Gastrocnemius medialis (tissue), 4 donors: ENCODE results near the gene INPP4A. TPM values are rescaled to one million over a fixed set of nuclear protein-coding genes. Genes with fewer than 3 reads are reported as not detected.

Experiments used
- ATAC-seq, 2 donors: fragments of 150-250 bp; one replicate each; pipeline ENCODE4 v1.9.1; 2016
- DNase-seq, 2 donors: peaks; one replicate each; pipeline ENCODE4 v3.0.0-alpha.2; 2019
- H3K27ac ChIP-seq, 4 donors: fragments of 200-600 bp; sonication (generic); 1 replicate in 1 of 4; 2 replicates in 3 of 4; pipeline ENCODE4 v1.5.1; 2016 to 2018; ENCODE audit warnings: mild to moderate bottlenecking in 2 of 4, moderate library complexity in 1 of 4
- H3K27me3 ChIP-seq, 3 donors: fragments of 200-600 bp; sonication (generic) in 2 of 3; 1 replicate in 1 of 3; 2 replicates in 2 of 3; pipeline versions ENCODE4 v1.5.1 to v1.6.0; 2016 to 2019; ENCODE audit warnings: mild to moderate bottlenecking in 1 of 3, moderate library complexity in 1 of 3
- H3K36me3 ChIP-seq, 2 donors: fragments of 200-600 bp; sonication (generic) in 1 of 2; one replicate each; pipeline ENCODE4 v1.5.1; 2017 to 2018
- H3K4me1 ChIP-seq, 2 donors: fragments of 200-600 bp; sonication (generic) in 1 of 2; one replicate each; pipeline ENCODE4 v1.5.1; 2016 to 2017; ENCODE audit warnings: mild to moderate bottlenecking in 2 of 2
- H3K4me3 ChIP-seq, 4 donors: fragments of 200-600 bp; sonication (generic) in 3 of 4; 1 replicate in 1 of 4; 2 replicates in 3 of 4; pipeline ENCODE4 v1.5.1; 2016 to 2019; ENCODE audit warnings: mild to moderate bottlenecking in 2 of 4
- H3K9me3 ChIP-seq, 3 donors: fragments of 200-600 bp; sonication (generic) in 2 of 3; 1 replicate in 1 of 3; 2 replicates in 2 of 3; pipeline ENCODE4 v1.5.1; 2016 to 2019
- POLR2A ChIP-seq, 2 donors: fragments of 450-650 bp; IDR thresholded peaks; one replicate each; pipeline ENCODE4 v1.6.1; 2017; ENCODE audit warnings: antibody characterized with exemption in 2 of 2, mild to moderate bottlenecking in 2 of 2, moderate library complexity in 2 of 2
- in situ Hi-C, 4 donors: fragments of 200-750 bp; cut with MboI; loops; one replicate each; pipeline versions ENCODE4 v1.15.0 to v1.8.0; 2017; ENCODE audit warnings: low sequenced_read_pairs in 4 of 4
- intact Hi-C: fragments of 100-400 bp; cut with DNase I; formaldehyde crosslinking; loops from one replicate; pipeline ENCODE4 v1.15.1; 2023; ENCODE audit warnings: low total_unique reads
- total RNA-seq, 4 donors: library from RNA; depleted of rRNA; stranded (reverse); fragments of >200 nt; gene quantifications; one replicate each; pipeline versions ENCODE4 v1.1.0 to v1.2.3, GENCODE V29; 2016
- TF ChIP-seq, protein P1 (sequence below), 5 experiments: fragments of 450-650 bp in 3 of 5; fragments of 200-600 bp in 2 of 5; sonication (generic) in 2 of 5; IDR thresholded peaks in 4 of 5; conservative IDR thresholded peaks in 1 of 5; 1 replicate in 4 of 5; 2 replicates in 1 of 5; pipeline ENCODE4 v1.5.1; 2016 to 2019; ENCODE audit warnings: antibody characterized with exemption in 5 of 5, mild to moderate bottlenecking in 3 of 5, moderate library complexity in 3 of 5

INPP4A gene
- total RNA-seq, 4 donors from 2014 or later = 9.8 to 19.6 (median 16.0) TPM

GRCh38 chr2:98463988-98464771 is 19.5 kb downstream of the INPP4A start:
- Histone ChIP-seq H3K36me3 (no peaks in the 10 kb centered on the region), H3K27me3 (no peaks in the 10 kb centered on the region), H3K4me3 (no peak overlapping the region), H3K4me1 (peaks cover 21 to 40% of the 10 kb centered on the region in 2 donors), H3K9me3 (no peaks in the 10 kb centered on the region), H3K27ac (peak overlapping the region in 3 of 4 donors; percentile 43 to 60 (median 51))
- TF ChIP-seq, protein P1, sequence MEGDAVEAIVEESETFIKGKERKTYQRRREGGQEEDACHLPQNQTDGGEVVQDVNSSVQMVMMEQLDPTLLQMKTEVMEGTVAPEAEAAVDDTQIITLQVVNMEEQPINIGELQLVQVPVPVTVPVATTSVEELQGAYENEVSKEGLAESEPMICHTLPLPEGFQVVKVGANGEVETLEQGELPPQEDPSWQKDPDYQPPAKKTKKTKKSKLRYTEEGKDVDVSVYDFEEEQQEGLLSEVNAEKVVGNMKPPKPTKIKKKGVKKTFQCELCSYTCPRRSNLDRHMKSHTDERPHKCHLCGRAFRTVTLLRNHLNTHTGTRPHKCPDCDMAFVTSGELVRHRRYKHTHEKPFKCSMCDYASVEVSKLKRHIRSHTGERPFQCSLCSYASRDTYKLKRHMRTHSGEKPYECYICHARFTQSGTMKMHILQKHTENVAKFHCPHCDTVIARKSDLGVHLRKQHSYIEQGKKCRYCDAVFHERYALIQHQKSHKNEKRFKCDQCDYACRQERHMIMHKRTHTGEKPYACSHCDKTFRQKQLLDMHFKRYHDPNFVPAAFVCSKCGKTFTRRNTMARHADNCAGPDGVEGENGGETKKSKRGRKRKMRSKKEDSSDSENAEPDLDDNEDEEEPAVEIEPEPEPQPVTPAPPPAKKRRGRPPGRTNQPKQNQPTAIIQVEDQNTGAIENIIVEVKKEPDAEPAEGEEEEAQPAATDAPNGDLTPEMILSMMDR (IDR thresholded peaks at IDR 0.05 in 4 of 5, conservative IDR thresholded peaks at IDR 0.05 in 1 of 5) = no peak
- no peak for TF ChIP-seq POLR2A (IDR thresholded peaks at IDR 0.05)
- in situ Hi-C loops (no loop called here), intact Hi-C loops (no loop called here)
- ATAC-seq (no peak), DNase-seq (no peak)

DNA sequence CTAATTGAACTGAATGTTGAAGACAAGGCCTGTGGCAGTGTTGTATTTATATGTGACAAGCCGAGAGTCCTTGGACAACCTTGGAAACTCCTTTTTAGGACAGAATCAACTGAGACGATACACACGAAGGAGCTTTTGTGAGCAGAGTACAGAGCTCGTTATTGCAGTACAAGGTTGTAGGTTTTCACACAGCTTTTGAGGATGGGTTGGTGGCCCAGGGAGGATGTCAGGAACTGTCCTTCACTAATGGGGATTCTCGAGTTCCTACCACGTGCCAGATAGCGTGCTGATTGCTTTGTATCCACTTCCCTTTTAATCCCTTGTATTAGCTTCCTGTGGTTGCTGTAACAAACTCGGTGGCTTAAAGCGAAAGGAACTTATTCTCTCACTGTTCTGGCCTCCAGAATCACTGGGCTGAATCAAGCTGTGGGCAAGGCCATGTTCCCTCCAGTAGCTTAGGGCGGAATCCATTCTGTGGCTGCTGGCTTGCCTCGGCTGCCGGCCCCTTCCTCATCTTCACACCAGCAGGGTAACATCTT is 20.2 kb downstream of the INPP4A start:
- DNase-seq (peak in 1 of 2 donors; percentile 23), ATAC-seq (peak; percentile 36 to 62)
- Histone ChIP-seq H3K9me3 (no peaks in the 10 kb centered on the region), H3K4me1 (peaks cover 14 to 34% of the 10 kb centered on the region in 2 donors), H3K27me3 (no peaks in the 10 kb centered on the region), H3K36me3 (no peaks in the 10 kb centered on the region), H3K27ac (peak overlapping the region; percentile 22 to 60 (median 47)), H3K4me3 (no peak overlapping the region)
- intact Hi-C loops (no loop called here), in situ Hi-C loops (no loop called here)
- TF ChIP-seq POLR2A (IDR thresholded peaks at IDR 0.05) = no peak
- TF ChIP-seq, protein P1 (IDR thresholded peaks at IDR 0.05 in 4 of 5, conservative IDR thresholded peaks at IDR 0.05 in 1 of 5) = no peak

DNA sequence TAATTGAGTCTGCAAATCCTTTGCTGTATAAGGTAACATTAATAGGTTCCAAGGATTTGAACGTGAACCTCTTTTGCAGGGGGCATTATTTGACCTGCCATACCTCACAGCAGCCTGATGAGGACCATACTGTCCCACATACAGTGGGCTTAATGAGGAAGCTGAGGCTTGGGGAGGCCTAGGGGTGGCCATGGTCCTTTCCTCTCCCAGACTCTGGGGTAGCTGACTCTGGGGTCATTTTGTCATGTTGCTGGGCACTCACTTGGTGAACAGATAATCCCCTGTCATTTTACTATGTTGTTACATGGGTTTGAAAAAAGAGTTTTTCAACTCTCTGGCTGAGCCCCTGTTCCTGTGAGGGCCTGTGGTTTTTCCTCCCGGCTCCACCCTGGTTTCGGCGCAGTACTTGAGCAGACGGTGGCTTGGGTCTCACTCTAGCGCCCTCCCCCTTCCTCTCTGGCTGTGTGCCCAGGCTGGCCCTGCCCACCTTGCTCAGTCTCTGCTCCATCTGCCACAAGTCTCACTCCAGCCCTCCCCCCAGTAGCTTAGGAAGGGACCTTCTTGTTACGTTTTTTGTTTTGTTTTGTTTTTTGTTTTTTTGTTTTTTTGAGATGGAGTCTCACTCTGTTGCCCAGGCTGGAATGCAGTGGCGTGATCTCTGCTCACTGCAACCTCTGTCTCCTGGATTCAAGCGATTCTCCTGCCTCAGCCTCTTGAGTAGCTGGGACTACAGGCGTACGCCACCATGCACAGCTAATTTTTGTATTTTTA is 21.0 kb downstream of the INPP4A start:
- peaks cover 14 to 31% of the 10 kb centered on the region in 2 donors for H3K4me1 ChIP-seq
- H3K27ac ChIP-seq = peak overlapping the region; percentile 22 to 60 (median 47)

DNA sequence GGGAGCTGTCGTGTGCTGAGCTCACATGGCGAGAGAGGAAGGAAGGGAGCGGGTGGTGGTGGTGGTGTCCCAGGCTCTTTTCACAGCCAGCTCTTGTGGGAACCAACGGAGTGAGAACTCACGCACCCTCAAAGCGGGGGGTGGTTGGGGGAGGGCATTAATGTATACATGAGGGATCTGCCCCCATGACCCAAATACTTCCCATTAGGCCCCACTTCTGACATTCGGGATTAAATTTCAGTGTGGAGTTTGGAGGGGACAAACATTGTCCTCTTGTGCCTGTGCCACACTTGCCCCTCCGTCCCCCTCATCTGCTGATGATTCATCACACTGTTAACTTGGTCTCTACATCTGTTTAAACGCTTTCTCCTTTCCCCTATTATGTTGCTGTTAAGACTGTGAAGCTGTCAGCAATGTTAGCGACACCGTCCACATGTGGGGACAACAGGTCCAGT is 22.5 kb downstream of the INPP4A start:
- in situ Hi-C loops = no loop called here
- DNase-seq (no peak), ATAC-seq (no peak)
- H3K36me3 ChIP-seq = no peaks in the 10 kb centered on the region
- H3K27ac ChIP-seq = no peak overlapping the region
- TF ChIP-seq, protein P1 (IDR thresholded peaks at IDR 0.05 in 4 of 5, conservative IDR thresholded peaks at IDR 0.05 in 1 of 5) = no peak
- TF ChIP-seq POLR2A (IDR thresholded peaks at IDR 0.05) = no peak
- intact Hi-C loops = no loop called here
- H3K27me3 ChIP-seq = no peaks in the 10 kb centered on the region
- H3K4me3 ChIP-seq = no peak overlapping the region
- no peaks in the 10 kb centered on the region for H3K9me3 ChIP-seq
- H3K4me1 ChIP-seq = peaks cover 21 to 30% of the 10 kb centered on the region in 2 donors

More for the DNA sequence above, 21.0 kb downstream of the INPP4A start:
- intact Hi-C loops (no loop called here), in situ Hi-C loops (no loop called here)
- no peaks in the 10 kb centered on the region for H3K9me3 ChIP-seq
- H3K27me3 ChIP-seq = no peaks in the 10 kb centered on the region
- TF ChIP-seq POLR2A (IDR thresholded peaks at IDR 0.05) = no peak
- TF ChIP-seq, protein P1 (IDR thresholded peaks at IDR 0.05 in 4 of 5, conservative IDR thresholded peaks at IDR 0.05 in 1 of 5) = no peak
- no peak overlapping the region for H3K4me3 ChIP-seq
- no peak for ATAC-seq
- peak in 1 of 2 donors; percentile 50 for DNase-seq
- no peaks in the 10 kb centered on the region for H3K36me3 ChIP-seq
